HepG2 (cell line): ENCODE measurements around the gene NUDT17. TPM values are rescaled to one million over a fixed set of nuclear protein-coding genes. Genes with fewer than 3 reads are reported as not detected.

Source experiments
- ASH2L ChIP-seq: fragments of 300-600, 200-600 bp; sonication (generic); IDR thresholded peaks from 2 replicates; pipeline ENCODE4 v1.7.0; 2017; ENCODE audit warnings: low read depth, mild to moderate bottlenecking, moderate library complexity, mixed read lengths, low read length; ENCODE audit not compliant: insufficient read length
- CBFB ChIP-seq: sonication (generic); formaldehyde crosslinking; IDR thresholded peaks from 2 replicates; pipeline ENCODE4 v1.4.0; 2020; ENCODE audit warnings: missing genetic modification reagents
- CENPX ChIP-seq: sonication (generic); formaldehyde crosslinking; IDR thresholded peaks from 2 replicates; pipeline ENCODE4 v1.9.0; 2021; ENCODE audit warnings: mild to moderate bottlenecking, missing genetic modification reagents, moderate library complexity
- GATAD2A ChIP-seq: IDR thresholded peaks from 2 replicates; pipeline ENCODE4 v1.6.1; 2016
- IKZF4 ChIP-seq: sonication (generic); formaldehyde crosslinking; IDR thresholded peaks from 2 replicates; pipeline ENCODE4 v1.5.1; 2020; ENCODE audit warnings: borderline replicate concordance, mild to moderate bottlenecking, low read depth, missing genetic modification reagents; ENCODE audit errors: not compliant biosample characterization
- KLF13 ChIP-seq: sonication (generic); formaldehyde crosslinking; IDR thresholded peaks from 2 replicates; pipeline ENCODE4 v1.4.0; 2020; ENCODE audit warnings: mild to moderate bottlenecking, missing genetic modification reagents
- NFE2 ChIP-seq: sonication (generic); formaldehyde crosslinking; IDR thresholded peaks from 2 replicates; pipeline ENCODE4 v1.4.0; 2020; ENCODE audit warnings: missing genetic modification reagents
- SCMH1 ChIP-seq: sonication (generic); formaldehyde crosslinking; IDR thresholded peaks from 2 replicates; pipeline ENCODE4 v1.9.0; 2021; ENCODE audit warnings: missing genetic modification reagents, mild to moderate bottlenecking, borderline replicate concordance
- STAT6 ChIP-seq: sonication (generic); formaldehyde crosslinking; IDR thresholded peaks from 2 replicates; pipeline ENCODE4 v1.4.0; 2020; ENCODE audit warnings: missing genetic modification reagents, mild to moderate bottlenecking, borderline replicate concordance
- SUZ12 ChIP-seq: fragments of 150-350 bp; IDR thresholded peaks from 2 replicates; pipeline ENCODE4 v1.6.1; 2014; ENCODE audit warnings: low read depth, low read length
- ZFP36L2 ChIP-seq: sonication (generic); formaldehyde crosslinking; IDR thresholded peaks from 2 replicates; pipeline ENCODE4 v1.4.0; 2020; ENCODE audit warnings: missing genetic modification reagents
- ZNF335 ChIP-seq: sonication (generic); formaldehyde crosslinking; IDR thresholded peaks from 2 replicates; pipeline ENCODE4 v1.4.0; 2020; ENCODE audit warnings: missing genetic modification reagents
- ZNF556 ChIP-seq: sonication (generic); formaldehyde crosslinking; IDR thresholded peaks from 2 replicates; pipeline ENCODE4 v1.4.0; 2020; ENCODE audit warnings: mild to moderate bottlenecking, missing genetic modification reagents, borderline replicate concordance
- ZNF629 ChIP-seq: sonication (generic); formaldehyde crosslinking; conservative IDR thresholded peaks from 2 replicates; pipeline ENCODE4 v1.5.0; 2020; ENCODE audit warnings: missing genetic modification reagents
- ZNF775 ChIP-seq: sonication (generic); formaldehyde crosslinking; IDR thresholded peaks from 2 replicates; pipeline ENCODE4 v1.4.0; 2020; ENCODE audit warnings: missing genetic modification reagents, mild to moderate bottlenecking, moderate library complexity, borderline replicate concordance
- ZNF777 ChIP-seq: sonication (generic); formaldehyde crosslinking; IDR thresholded peaks from 2 replicates; pipeline ENCODE4 v1.4.0; 2020; ENCODE audit warnings: missing genetic modification reagents
- polyA plus RNA-seq, 8 experiments: library from polyadenylated mRNA; depleted of rRNA in 3 of 8; stranded (reverse) in 7 of 8; unstranded in 1 of 8; fragments of >200 nt; fragmentation: Illumina TruSeq in 4 of 8; extraction: Trizol in 4 of 8; gene quantifications; 2 replicates each; pipeline versions ENCODE4 v1.2.1 to v1.2.3, GENCODE V29; 2011 to 2016; ENCODE audit warnings: low read depth in 4 of 8, missing spikeins in 1 of 8, mixed read lengths in 1 of 8; ENCODE audit not compliant: insufficient read depth in 1 of 8
- total RNA-seq, 5 experiments: library from RNA; depleted of rRNA; stranded (reverse); fragments of >200 nt; fragmentation: Illumina TruSeq; extraction: Trizol; gene quantifications; 2 replicates each; pipeline ENCODE4 v1.2.3, GENCODE V29; 2016; ENCODE audit warnings: low read depth in 1 of 5
- TF ChIP-seq, protein P1 (sequence below): sonication (generic); formaldehyde crosslinking; IDR thresholded peaks from 2 replicates; pipeline ENCODE4 v1.8.0; 2022; ENCODE audit warnings: low read depth, missing genetic modification reagents
- TF ChIP-seq, protein P2 (sequence below): sonication (generic); formaldehyde crosslinking; IDR thresholded peaks from 2 replicates; pipeline ENCODE4 v1.5.0; 2020; ENCODE audit warnings: mild to moderate bottlenecking, missing genetic modification reagents
- TF ChIP-seq, protein P3 (sequence below): sonication (generic); formaldehyde crosslinking; IDR thresholded peaks from 2 replicates; pipeline ENCODE4 v1.5.0; 2020; ENCODE audit warnings: mild to moderate bottlenecking, missing genetic modification reagents
- TF ChIP-seq, protein P4 (sequence below): sonication (generic); formaldehyde crosslinking; IDR thresholded peaks from 2 replicates; pipeline ENCODE4 v1.4.0; 2020; ENCODE audit warnings: mild to moderate bottlenecking, missing genetic modification reagents

Gene NUDT17
- total and polyA plus RNA-seq, 2 of the 13 experiments (the other 11 are each of a cell fraction or from before 2014, with no cell fraction given): 2.6 to 5.8 TPM

GRCh38 chr1:145823565-145824498 is 21.6 kb upstream of the NUDT17 start, which contains the start of the genes POLR3C and RNF115 (continued):
- TF ChIP-seq KLF13 (CRISPR knock-in tag): no peak
- TF ChIP-seq, protein P1, sequence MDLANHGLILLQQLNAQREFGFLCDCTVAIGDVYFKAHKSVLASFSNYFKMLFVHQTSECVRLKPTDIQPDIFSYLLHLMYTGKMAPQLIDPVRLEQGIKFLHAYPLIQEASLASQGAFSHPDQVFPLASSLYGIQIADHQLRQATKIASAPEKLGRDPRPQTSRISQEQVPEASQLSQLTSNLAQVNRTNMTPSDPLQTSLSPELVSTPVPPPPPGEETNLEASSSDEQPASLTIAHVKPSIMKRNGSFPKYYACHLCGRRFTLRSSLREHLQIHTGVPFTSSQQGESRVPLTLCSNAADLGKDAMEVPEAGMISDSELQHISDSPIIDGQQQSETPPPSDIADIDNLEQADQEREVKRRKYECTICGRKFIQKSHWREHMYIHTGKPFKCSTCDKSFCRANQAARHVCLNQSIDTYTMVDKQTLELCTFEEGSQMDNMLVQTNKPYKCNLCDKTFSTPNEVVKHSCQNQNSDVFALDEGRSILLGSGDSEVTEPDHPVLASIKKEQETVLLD: peak; percentile 78
- no peak for TF ChIP-seq SCMH1 (CRISPR knock-in tag)
- TF ChIP-seq, protein P2, sequence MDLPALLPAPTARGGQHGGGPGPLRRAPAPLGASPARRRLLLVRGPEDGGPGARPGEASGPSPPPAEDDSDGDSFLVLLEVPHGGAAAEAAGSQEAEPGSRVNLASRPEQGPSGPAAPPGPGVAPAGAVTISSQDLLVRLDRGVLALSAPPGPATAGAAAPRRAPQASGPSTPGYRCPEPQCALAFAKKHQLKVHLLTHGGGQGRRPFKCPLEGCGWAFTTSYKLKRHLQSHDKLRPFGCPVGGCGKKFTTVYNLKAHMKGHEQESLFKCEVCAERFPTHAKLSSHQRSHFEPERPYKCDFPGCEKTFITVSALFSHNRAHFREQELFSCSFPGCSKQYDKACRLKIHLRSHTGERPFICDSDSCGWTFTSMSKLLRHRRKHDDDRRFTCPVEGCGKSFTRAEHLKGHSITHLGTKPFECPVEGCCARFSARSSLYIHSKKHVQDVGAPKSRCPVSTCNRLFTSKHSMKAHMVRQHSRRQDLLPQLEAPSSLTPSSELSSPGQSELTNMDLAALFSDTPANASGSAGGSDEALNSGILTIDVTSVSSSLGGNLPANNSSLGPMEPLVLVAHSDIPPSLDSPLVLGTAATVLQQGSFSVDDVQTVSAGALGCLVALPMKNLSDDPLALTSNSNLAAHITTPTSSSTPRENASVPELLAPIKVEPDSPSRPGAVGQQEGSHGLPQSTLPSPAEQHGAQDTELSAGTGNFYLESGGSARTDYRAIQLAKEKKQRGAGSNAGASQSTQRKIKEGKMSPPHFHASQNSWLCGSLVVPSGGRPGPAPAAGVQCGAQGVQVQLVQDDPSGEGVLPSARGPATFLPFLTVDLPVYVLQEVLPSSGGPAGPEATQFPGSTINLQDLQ (CRISPR knock-in tag): no peak
- peak; percentile 68 for TF ChIP-seq CBFB
- no peak for TF ChIP-seq ZFP36L2 (CRISPR knock-in tag)
- TF ChIP-seq CENPX: no peak
- peak; percentile 71; the same call in 1 of the 2 replicates for TF ChIP-seq ZNF556 (CRISPR knock-in tag)
- TF ChIP-seq, protein P3, sequence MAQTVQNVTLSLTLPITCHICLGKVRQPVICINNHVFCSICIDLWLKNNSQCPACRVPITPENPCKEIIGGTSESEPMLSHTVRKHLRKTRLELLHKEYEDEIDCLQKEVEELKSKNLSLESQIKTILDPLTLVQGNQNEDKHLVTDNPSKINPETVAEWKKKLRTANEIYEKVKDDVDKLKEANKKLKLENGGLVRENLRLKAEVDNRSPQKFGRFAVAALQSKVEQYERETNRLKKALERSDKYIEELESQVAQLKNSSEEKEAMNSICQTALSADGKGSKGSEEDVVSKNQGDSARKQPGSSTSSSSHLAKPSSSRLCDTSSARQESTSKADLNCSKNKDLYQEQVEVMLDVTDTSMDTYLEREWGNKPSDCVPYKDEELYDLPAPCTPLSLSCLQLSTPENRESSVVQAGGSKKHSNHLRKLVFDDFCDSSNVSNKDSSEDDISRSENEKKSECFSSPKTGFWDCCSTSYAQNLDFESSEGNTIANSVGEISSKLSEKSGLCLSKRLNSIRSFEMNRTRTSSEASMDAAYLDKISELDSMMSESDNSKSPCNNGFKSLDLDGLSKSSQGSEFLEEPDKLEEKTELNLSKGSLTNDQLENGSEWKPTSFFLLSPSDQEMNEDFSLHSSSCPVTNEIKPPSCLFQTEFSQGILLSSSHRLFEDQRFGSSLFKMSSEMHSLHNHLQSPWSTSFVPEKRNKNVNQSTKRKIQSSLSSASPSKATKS (CRISPR knock-in tag): no peak
- peak; percentile 42 for TF ChIP-seq ZNF777
- no peak for TF ChIP-seq STAT6 (CRISPR knock-in tag)
- no peak for TF ChIP-seq NFE2 (CRISPR knock-in tag)
- TF ChIP-seq ZNF335 (CRISPR knock-in tag): peak; percentile 86
- TF ChIP-seq ASH2L: peak; percentile 89
- no peak for TF ChIP-seq SUZ12
- no peak for TF ChIP-seq ZNF629 (CRISPR knock-in tag)
- TF ChIP-seq, protein P4, sequence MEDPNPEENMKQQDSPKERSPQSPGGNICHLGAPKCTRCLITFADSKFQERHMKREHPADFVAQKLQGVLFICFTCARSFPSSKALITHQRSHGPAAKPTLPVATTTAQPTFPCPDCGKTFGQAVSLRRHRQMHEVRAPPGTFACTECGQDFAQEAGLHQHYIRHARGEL (CRISPR knock-in tag): no peak
- TF ChIP-seq IKZF4: no peak
- TF ChIP-seq ZNF775: no peak; the same call in 1 of the 2 replicates
- peak; percentile 54 for TF ChIP-seq GATAD2A (CRISPR knock-in tag)
